H54 (cell line): Measurements from ENCODE around the gene UBA5.

Source experiments
- DNase-seq: peaks from one replicate; pipeline ENCODE4 v3.0.0; 2011; ENCODE audit warnings: low spot score, mixed read lengths; ENCODE audit not compliant: insufficient read length
- FAIRE-seq: peaks from 3 replicates; lab custom pipeline; 2011; peaks lifted over from hg19 to GRCh38; lab: Jason Lieb, UNC
- POLR2A ChIP-seq: IDR thresholded peaks from 2 replicates; pipeline ENCODE4 v1.6.1; 2011; ENCODE audit warnings: low read depth, mild to moderate bottlenecking, low read length

UBA5 gene

DNA sequence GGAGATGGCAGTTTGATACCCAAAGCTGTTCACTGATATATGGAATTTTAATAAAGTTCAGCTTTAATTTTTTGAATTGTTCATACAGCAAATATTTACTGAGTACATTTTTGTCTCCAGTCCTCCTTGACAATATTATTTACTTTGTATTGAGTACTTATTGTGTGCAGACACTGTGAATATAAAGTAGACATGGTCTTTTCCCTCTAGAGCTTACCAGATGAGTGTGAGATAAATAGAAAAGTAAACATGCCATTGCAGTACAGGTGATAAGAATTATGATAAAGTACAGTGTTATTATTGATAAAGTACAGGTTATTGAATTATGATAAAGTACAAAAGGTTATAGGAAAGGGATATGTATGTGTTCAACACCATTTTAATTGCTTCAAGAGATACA is 2.1 kb downstream of the UBA5 start:
- no peak for FAIRE-seq
- no peak for DNase-seq
- TF ChIP-seq POLR2A = no peak

DNA sequence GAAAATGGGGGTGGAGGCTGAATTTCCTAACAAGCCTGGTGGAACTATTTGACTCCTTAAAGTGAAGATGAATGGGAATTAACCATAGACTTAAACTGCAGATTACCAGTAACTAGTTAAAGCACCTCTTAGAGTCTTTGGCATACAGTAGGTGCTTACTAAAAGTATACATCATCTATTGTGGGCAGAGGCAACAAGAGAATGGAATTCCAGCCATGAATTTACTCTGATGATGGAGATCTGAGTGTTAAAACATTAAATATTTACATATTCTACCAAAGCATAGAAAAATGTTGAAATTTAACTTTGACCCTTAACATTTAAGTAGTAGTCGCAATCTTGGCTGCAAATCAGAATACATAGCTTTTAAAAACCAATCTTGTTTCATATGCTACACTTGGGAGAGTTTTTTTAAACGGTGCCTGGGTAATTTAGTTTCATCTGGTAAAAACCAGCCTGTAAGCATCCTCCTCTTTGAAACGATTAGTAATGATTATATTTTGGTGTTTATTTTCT is 5.2 kb downstream of the UBA5 start:
- FAIRE-seq = peak; percentile 20
- no peak for DNase-seq
- no peak for TF ChIP-seq POLR2A

DNA sequence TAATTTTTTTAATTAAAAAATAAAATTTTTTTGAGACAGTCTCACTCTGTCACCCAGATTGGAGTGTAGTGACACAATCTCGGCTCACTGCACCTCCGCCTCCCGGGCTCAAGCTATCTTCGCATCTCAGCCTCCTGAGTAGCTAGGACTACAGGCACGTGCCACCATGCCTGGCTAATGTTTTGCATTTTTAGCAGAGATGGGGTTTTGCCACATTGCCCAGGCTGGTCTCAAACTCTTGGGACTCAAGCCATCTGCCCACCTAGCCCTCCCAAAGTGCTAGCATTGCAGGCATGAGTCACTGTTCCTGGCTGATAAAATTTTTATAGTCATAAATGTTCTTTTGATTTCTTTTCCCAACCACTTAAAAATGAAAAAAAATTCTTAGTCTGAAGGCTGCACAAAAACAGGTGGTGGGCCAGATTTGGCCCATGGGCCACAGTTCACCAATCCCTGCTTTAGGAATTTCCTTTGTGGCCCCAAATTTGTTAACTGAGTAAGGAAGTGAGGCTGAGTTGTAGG is 9.2 kb downstream of the UBA5 start:
- FAIRE-seq = no peak
- no peak for DNase-seq

DNA sequence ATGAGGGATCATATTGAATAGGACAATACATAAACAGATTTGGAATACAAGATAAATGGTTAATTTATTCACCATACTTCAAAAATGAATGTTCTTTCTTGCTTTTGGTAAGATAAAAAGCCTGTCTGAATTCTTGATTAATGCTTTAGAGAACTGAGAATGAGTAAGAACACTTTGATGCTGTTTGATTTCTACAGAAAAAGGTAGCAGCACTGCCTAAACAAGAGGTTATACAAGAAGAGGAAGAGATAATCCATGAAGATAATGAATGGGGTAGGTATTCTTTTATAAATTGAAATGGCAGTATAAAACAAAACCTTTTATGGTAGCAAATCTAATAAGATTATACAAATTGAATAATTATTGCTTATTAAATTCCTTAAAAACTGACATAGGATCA is 15.3 kb downstream of the UBA5 start:
- DNase-seq = no peak
- no peak for FAIRE-seq
- TF ChIP-seq POLR2A = no peak

More for the DNA sequence above, 9.2 kb downstream of the UBA5 start:
- no peak for TF ChIP-seq POLR2A

DNA sequence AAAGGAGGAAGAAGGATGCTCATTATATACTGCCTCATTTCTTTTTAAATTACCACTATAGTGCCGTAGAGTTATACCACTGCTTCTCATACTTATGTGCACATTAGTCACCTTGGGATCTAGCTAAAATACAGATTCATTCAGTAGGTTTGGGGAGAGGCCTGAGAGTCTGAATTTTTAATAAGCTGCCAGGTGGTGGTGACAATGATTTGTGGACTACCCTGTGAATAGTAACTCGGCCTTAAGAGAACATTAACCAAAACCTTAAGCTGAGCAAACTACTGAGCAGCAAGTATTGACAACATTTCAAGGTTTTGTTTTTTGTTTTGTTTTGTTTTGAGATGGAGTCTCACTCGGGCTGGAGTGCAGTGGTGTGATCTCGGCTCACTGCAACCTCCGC is 19.8 kb downstream of the UBA5 start:
- no peak for DNase-seq
- no peak for FAIRE-seq
- TF ChIP-seq POLR2A = no peak

DNA sequence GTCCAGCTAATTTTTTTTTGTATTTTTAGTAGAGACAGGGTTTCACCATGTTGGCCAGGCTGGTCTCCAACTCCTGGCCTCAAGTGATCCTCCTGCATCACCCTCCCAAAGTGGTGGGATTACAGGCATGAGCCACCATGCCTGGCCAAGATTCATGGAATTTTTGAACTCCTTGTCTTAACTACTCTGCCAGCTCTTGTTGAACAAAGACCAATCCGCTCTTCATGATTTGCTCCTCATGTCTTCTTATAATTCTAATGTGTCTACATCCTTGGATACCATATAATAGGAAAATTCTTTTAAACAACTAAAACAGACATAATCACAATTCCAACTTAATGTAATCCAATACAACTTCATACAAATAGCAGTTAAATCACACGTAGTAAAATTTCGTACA is 21.3 kb downstream of the UBA5 start:
- FAIRE-seq = no peak
- no peak for TF ChIP-seq POLR2A

DNA sequence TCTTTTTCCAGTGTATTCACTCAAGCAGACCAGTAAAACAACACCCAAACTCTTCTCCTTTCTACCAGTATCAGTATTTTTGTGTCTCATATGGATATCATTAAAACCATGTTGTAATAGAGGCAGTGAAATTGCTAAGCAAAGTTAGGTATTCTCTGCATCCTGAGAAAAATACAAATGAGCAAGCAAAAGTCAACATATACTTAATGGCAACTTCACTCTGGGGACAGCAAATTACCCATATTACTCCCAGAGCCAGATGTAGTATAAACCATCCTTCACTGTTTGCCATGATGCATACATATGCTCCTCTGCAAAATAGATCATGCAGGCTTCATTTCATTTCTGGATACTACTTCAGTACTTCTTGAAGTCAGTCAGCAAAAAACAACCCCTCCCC is 22.1 kb downstream of the UBA5 start:
- no peak for TF ChIP-seq POLR2A
- DNase-seq (no peak), FAIRE-seq (no peak)

More for the DNA sequence above, 21.3 kb downstream of the UBA5 start:
- DNase-seq = no peak

DNA sequence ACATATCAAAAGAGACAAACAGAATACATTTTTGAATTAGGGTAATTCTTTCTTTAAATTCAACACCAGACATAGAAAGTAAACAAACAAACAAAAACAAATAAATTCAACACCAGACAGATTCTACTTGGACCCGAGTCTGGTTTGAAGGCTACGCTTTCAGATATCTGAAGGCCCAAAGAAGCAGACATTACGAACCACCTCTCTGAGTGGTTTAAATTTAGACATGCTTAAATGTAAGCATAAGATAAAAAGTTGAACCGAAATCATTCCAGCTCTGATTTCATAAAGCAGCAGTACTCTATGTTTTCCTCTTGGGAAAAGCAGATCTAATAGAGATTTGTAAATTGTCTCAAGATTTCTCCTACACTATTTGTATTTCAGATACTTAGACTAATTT is 29.9 kb downstream of the UBA5 start:
- no peak for DNase-seq
- FAIRE-seq = no peak
- TF ChIP-seq POLR2A = no peak

DNA sequence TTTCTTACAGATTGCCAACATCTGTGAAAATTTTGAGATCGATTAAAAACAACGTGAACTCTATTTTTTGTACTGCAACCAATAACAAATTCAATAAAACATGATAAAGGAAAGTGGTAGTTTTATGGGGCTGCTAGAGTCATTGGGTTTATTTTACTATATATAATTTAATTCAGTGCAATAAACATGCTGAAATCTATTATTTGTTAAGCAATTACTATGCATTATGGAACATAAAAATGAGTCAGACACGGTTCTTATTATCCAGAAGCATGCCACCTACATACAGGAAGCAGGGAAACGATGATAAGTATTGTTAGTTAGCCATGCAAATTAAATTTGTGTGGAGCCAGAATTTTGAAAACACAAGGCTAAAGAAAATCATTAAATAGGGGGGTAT is 34.9 kb downstream of the UBA5 start:
- FAIRE-seq (no peak), DNase-seq (no peak)
- TF ChIP-seq POLR2A = no peak

DNA sequence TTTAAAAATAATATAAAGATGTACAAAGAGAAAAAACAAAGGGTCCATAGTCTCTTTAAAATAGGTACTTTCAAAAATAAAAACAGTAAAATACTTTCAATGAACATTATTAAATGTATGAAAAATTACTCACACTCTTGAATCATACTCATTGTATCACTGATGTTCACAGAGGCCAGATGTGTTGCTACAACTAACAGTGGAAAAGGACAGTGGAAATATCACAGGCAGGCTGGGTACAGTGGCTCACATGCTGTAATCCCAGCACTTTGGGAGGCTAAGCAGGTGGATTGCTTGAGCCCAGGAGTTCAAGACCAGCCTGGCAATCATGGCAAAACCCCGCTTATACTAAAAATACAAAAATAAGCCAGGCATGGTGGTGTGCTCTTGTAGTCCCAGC is 35.3 kb downstream of the UBA5 start:
- no peak for FAIRE-seq
- TF ChIP-seq POLR2A = no peak
- DNase-seq = no peak

DNA sequence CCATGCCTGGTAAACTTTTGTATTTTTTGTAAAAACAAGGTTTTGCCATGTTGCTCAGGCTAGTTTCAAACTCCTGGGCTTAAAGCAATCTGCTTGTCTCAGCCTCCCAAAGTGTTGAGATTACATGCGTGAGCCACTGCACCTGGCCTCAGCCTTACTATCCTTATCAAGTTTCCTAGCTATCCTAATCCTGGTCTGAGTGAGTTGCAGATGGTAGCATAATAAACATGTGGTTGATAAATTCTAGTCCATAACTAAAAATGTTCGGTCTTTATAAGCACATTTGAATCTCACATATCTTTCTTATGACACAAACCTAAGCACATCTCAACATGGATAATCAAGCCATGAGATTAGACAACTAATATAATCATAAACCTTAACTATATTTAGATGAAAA is 43.6 kb downstream of the UBA5 start:
- DNase-seq = no peak
- no peak for TF ChIP-seq POLR2A
- no peak for FAIRE-seq

DNA sequence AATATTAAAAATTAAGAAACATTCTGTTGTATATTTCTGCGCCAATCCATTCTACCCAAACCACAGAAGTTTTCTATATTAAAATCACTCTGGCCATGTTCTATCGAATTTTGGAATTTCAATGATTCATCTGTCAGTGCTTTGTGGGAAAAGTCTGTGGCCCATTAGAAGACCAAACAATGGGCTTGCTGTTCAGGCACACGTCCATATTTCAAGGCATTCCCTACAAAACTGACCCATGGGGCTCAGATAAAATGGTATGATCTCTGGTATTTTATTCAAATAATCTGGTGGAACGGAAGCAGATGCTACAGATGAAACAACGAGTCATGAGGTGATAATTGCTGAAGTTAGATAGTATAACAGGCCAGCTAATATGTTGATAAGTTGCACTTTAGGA is 49.6 kb downstream of the UBA5 start:
- DNase-seq = no peak
- TF ChIP-seq POLR2A = no peak
- FAIRE-seq = no peak

DNA sequence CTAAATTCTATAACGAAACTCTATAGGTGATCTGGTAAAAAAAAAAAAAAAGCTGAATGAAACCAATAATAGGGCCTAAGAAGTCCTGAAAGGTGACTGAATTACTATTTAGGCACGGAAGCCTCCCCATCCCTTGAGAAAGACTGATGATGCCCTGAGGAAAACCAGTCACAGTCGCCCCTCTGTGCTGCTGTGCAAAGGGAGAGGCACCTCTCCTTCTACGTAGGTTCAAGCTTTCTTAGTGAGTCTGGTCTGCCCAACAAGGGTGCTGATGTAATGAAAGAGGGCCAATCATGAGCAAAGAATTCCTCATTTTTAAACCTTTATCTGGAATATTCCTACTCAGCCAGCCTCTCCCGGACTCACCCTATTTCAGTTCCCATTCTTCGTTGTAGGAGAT is 50.2 kb downstream of the UBA5 start:
- no peak for FAIRE-seq
- DNase-seq = no peak
- TF ChIP-seq POLR2A = no peak

DNA sequence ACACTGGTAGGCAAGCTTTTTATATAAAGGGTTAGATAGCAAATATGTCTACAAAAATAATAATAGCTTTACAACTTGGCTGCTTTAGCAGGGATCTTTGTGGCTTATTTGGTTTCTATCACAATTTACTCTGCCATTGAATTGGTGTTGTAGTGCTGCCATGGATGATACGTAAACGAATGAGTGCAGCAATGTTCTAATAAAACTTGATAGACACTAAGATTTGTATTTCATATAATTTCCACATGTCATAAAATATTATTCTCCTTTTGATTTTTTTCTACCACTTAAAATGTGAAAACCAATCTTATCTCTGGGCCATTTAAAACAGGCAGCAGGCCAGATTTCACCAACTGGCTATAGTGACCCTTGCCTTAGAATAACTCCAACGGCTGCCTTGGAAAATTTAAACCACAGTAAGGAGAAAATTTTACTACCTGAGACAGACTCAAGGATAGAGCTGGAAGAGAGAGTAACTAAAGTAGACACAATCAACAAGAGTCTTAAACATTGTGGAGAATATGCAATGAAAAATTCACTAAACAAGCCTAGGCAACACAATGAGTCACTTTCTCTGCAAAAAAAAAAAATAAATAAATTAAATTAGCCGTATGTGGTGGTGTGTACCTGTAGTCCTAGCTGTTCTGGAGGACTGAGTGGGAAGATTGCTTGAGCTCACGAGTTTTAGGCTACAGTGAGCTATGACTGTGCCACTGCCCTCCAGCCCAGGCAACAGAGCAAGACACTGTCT is 54.0 kb downstream of the UBA5 start:
- DNase-seq (no peak), FAIRE-seq (no peak)
- TF ChIP-seq POLR2A = no peak

DNA sequence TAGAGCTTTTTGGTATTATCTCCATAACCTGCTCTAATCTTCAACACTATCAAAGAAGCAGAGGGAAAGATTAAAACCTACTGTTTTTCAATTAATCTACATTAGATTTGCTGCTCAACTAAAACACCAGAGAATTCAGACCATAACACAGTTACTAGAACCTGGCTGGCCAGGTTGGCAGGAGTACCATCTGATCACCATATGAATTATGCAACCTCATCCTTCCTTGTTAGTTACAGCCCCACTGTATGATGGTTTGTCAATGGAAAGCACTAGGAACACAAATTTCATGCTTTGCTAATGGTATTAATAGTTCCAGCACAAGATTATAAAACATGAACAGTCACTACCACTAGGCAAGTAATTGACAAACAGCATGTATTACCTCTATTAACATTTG is 56.2 kb downstream of the UBA5 start:
- no peak for TF ChIP-seq POLR2A
- no peak for FAIRE-seq
- no peak for DNase-seq
